ENCODE results near the gene PRRC2C.

Gene PRRC2C

DNA sequence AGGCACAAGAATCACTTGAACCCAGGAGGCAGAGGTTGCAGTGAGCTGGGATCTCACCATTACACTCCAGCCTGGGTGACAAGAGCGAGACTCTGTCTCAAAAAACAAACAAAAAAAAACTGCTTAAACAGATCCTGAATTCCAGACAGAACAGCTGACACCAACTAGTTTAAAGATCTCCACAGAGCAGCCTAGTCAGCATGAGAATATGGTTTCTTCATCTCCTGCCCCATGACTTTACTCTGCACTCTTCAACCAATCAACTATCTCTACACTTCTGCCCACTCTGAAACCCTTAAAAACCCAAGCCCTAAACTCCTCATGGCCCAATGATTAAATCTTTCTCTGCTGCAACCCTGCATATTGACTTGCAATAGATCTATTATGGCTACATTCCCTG, 7.5 kb upstream of the PRRC2C start:
- Mint-ChIP-seq H3K36me3 (ENCODE audit: insufficient read depth) (peaks cover 3% of the 10 kb centered on the region), H3K4me1 (no peaks in the 10 kb centered on the region), H3K9me3 (no peaks in the 10 kb centered on the region), H3K27me3 (no peaks in the 10 kb centered on the region), H3K4me3 (no peak overlapping the region), H3K27ac (ENCODE audit: low read depth) (no peak overlapping the region)
- no peak for ATAC-seq (replicated peaks; ENCODE audit: extremely low read depth, poor library complexity, severe bottlenecking)
- no peak for DNase-seq (ENCODE audit: low spot score in 2 of 2)

DNA sequence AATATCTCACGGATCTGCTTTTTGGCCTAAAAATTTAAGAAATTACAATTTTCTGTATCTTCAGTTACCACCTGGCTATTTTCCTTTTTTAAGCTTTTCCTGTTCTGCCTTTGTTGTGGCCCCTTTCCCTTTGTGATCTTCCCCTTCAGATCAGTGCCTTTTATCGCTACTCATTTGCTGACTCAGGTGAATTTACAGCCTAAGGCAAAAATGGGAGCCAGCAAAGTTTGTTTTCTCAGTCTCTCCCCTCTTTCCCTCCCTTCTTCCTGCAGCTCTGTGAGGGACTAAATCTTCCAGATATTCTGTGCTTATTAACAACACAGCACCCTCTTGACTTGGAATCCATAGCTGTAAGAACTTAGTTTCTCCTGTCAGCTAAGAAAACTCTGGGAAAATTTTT, 5.3 kb upstream of the PRRC2C start:
- Mint-ChIP-seq H3K36me3 (ENCODE audit: insufficient read depth) (peaks cover 4% of the 10 kb centered on the region), H3K27me3 (no peaks in the 10 kb centered on the region), H3K4me3 (no peak overlapping the region), H3K27ac (ENCODE audit: low read depth) (no peak overlapping the region), H3K4me1 (peaks cover 7% of the 10 kb centered on the region), H3K9me3 (no peaks in the 10 kb centered on the region)
- DNase-seq (ENCODE audit: low spot score in 2 of 2) = no peak
- no peak for ATAC-seq (replicated peaks; ENCODE audit: extremely low read depth, poor library complexity, severe bottlenecking)

DNA sequence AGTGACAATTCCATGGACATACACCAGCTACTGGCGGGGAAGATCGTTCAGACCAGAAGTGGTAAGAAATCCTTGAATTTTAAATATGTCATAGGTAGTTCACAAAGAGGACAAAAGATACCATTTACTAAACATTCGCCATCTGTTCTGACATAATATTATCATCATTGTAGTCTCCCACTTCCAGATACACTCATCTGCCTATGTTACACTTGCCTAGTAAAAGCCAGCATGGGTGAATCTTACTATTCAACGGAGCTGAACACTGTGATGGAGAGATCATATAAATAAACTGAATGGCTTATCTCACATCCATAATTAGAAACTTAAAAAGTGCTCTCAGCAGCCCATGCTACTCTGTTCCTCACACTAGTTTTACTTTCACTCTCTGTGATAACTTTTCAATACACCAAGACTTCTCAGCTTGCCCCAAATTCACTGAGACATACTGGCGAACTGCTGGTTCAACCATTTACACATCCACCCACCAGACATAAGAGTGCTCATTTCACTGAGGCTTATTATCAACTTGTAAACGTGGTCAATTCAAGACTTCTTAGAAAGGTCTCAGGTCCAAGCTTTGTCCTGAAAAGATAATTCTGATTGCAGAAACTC, 463 bp upstream of the PRRC2C start:
- peak; percentile 49 for ATAC-seq (replicated peaks; ENCODE audit: extremely low read depth, poor library complexity, severe bottlenecking)
- H3K27ac Mint-ChIP-seq (ENCODE audit: low read depth) = peak overlapping the region; percentile 95
- no peaks in the 10 kb centered on the region for H3K9me3 Mint-ChIP-seq
- DNase-seq (ENCODE audit: low spot score in 2 of 2) = no peak
- peak overlapping the region; percentile 91 for H3K4me3 Mint-ChIP-seq
- H3K27me3 Mint-ChIP-seq = no peaks in the 10 kb centered on the region
- peaks cover 33% of the 10 kb centered on the region for H3K36me3 Mint-ChIP-seq (ENCODE audit: insufficient read depth)
- peaks cover 44% of the 10 kb centered on the region for H3K4me1 Mint-ChIP-seq

DNA sequence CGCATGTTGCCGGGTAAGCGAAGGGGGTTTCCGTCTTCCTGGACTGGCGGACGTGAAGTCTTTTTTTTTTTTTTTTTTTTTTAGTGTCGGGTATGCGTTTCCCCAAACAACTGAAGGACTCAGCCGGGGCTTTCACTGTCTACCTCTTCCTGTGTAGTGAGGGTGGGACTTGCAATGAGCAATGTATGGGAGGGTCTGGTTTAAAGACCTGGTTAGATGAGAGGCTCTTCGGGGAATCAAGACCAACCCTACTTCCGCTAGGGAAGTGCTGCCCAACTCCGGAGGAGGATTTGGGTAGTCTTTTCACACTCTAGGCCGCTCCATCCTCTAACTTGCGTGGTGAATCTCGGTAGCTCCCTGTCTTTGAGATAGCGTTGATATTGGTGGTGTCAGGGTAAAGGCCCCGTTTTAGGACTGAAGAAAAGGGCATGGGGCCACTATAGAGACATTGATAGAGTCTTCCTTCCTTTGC, 754 bp downstream of the PRRC2C start:
- H3K27ac Mint-ChIP-seq (ENCODE audit: low read depth) = peak overlapping the region; percentile 95
- DNase-seq (ENCODE audit: low spot score in 2 of 2) (peak in 1 of 2 donors; percentile 82), ATAC-seq (replicated peaks; ENCODE audit: extremely low read depth, poor library complexity, severe bottlenecking) (peak; percentile 68)
- no peaks in the 10 kb centered on the region for H3K27me3 Mint-ChIP-seq
- no peaks in the 10 kb centered on the region for H3K9me3 Mint-ChIP-seq
- H3K36me3 Mint-ChIP-seq (ENCODE audit: insufficient read depth) = peaks cover 39% of the 10 kb centered on the region
- peaks cover 53% of the 10 kb centered on the region for H3K4me1 Mint-ChIP-seq
- peak overlapping the region; percentile 91 for H3K4me3 Mint-ChIP-seq

DNA sequence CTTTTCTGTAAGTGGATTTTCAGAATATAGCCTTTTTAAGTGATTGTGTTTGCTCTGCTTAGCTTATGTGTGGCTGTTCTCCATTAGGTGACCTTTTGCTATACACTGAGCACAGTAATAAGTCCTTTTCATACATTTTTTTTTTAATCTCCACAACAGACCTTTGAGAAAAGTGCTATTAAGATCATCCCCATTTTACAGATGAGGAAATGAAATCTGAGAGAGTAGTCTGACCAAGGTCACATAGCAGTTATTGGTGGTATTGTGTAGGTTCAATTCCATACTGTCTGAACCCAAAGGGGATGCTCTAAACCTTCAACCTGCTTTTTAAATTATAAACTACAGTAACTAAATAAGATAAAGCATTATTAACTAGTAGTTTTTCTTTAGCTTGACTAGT, 1.7 kb downstream of the PRRC2C start:
- Mint-ChIP-seq H3K9me3 (no peaks in the 10 kb centered on the region), H3K27me3 (no peaks in the 10 kb centered on the region), H3K4me1 (peaks cover 61% of the 10 kb centered on the region), H3K27ac (ENCODE audit: low read depth) (peak overlapping the region; percentile 95), H3K36me3 (ENCODE audit: insufficient read depth) (peaks cover 44% of the 10 kb centered on the region), H3K4me3 (peak overlapping the region; percentile 91)
- no peak for DNase-seq (ENCODE audit: low spot score in 2 of 2)
- no peak for ATAC-seq (replicated peaks; ENCODE audit: extremely low read depth, poor library complexity, severe bottlenecking)

DNA sequence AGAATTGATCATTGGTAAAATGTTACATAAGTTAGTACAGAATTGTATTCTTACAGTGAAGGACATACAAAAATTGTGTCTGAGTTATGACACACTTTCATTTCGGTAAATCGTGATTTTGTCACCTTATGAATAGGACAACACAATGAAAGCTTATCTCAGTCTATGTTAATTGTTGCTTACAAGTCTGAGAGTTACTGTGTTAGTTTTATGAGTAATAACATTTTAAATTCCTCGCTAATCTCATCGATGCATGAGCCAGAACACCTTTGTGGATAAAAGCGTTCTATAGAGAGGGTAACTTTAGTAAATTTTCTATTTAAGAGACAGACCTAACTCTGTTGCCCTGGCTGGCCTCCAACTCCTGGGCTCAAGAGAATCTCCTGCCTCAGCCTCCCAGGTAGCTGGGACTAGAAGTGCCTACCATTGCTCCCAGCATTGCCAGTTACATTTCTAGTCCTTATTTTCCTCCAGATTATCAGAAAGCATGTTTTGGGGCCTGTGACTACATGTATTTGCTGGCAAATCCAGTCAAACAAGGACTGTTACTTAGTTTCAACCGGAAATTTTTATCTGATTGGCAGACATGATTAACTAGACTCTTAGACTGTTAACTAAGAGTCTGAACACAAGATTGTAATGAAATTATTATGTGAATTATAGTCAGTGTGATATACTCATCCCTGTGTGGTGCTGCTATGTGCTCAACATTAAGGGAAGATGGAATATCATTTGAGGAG, 3.0 kb downstream of the PRRC2C start:
- Mint-ChIP-seq H3K27ac (ENCODE audit: low read depth) (peak overlapping the region; percentile 95), H3K9me3 (no peaks in the 10 kb centered on the region), H3K36me3 (ENCODE audit: insufficient read depth) (peaks cover 43% of the 10 kb centered on the region), H3K4me1 (peaks cover 74% of the 10 kb centered on the region), H3K4me3 (peak overlapping the region; percentile 91), H3K27me3 (no peaks in the 10 kb centered on the region)
- ATAC-seq (replicated peaks; ENCODE audit: extremely low read depth, poor library complexity, severe bottlenecking) = no peak
- no peak for DNase-seq (ENCODE audit: low spot score in 2 of 2)

DNA sequence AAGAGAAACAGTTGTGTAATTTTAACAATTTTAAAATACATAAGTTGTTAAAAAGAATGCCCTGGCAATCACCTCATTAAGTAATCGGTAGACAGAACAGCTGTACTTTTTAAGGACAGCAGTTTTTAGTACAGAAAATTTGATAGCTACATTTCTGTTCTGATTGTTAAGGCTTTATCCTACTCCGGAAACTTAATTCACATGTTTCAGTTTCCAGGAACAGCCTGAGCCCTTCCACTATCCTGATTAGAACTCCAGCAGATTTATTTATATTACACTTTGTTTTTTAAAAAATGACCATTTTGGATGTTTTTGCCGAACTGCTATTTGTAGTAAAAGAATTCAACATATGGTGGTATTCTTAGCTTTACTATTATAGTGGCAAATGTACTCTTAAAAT, 8.7 kb downstream of the PRRC2C start:
- Mint-ChIP-seq H3K36me3 (ENCODE audit: insufficient read depth) (peaks cover 28% of the 10 kb centered on the region), H3K27ac (ENCODE audit: low read depth) (no peak overlapping the region), H3K27me3 (no peaks in the 10 kb centered on the region), H3K9me3 (no peaks in the 10 kb centered on the region), H3K4me1 (peaks cover 81% of the 10 kb centered on the region), H3K4me3 (peak overlapping the region; percentile 46)
- ATAC-seq (replicated peaks; ENCODE audit: extremely low read depth, poor library complexity, severe bottlenecking) (no peak), DNase-seq (ENCODE audit: low spot score in 2 of 2) (no peak)

DNA sequence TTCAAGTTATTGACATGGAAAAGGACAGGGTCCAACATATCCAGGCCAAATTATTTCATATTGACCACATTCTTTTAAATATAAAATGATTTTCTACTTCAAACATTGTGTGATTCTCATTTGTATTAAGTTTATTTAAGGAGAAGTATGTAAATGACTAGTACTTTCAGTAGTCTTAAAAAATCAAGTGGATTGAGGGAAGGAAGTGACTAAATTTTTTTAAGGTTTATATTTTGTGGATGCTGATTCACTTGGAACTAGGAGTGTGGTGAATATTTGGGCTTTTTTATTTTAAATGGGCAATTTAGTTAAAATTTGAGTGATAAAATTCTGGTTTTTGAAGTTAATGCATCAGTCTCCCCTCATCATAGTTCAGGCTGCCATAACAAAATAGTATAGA, 10.1 kb downstream of the PRRC2C start:
- Mint-ChIP-seq H3K4me1 (peaks cover 82% of the 10 kb centered on the region), H3K36me3 (ENCODE audit: insufficient read depth) (peaks cover 22% of the 10 kb centered on the region), H3K4me3 (peak overlapping the region; percentile 45), H3K27ac (ENCODE audit: low read depth) (peak overlapping the region; percentile 41), H3K9me3 (no peaks in the 10 kb centered on the region), H3K27me3 (no peaks in the 10 kb centered on the region)
- ATAC-seq (replicated peaks; ENCODE audit: extremely low read depth, poor library complexity, severe bottlenecking) (no peak), DNase-seq (ENCODE audit: low spot score in 2 of 2) (no peak)

DNA sequence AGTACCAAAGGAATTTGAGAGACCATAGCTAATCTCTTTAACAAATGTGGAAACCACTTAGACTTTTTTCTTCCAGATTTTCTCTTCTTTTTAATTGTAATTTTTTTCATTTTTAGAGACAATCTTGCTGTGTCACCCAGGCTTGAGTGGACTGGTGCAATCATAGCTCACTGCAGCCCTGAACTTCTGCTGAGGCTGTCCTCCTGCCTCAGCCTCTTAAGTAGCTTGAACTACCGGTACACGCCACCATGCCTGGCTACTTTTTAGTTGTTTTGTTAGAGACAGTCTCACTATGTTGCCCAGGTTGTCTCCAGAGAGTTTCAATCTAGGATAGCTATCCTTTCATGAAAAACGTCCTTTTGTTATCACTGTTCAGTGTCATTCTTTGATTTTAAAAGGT, 15.0 kb downstream of the PRRC2C start:
- H3K9me3 Mint-ChIP-seq = no peaks in the 10 kb centered on the region
- peak overlapping the region; percentile 47 for H3K27ac Mint-ChIP-seq (ENCODE audit: low read depth)
- DNase-seq (ENCODE audit: low spot score in 2 of 2) (no peak), ATAC-seq (replicated peaks; ENCODE audit: extremely low read depth, poor library complexity, severe bottlenecking) (no peak)
- peaks cover 21% of the 10 kb centered on the region for H3K36me3 Mint-ChIP-seq (ENCODE audit: insufficient read depth)
- peaks cover 88% of the 10 kb centered on the region for H3K4me1 Mint-ChIP-seq
- no peaks in the 10 kb centered on the region for H3K27me3 Mint-ChIP-seq
- no peak overlapping the region for H3K4me3 Mint-ChIP-seq

DNA sequence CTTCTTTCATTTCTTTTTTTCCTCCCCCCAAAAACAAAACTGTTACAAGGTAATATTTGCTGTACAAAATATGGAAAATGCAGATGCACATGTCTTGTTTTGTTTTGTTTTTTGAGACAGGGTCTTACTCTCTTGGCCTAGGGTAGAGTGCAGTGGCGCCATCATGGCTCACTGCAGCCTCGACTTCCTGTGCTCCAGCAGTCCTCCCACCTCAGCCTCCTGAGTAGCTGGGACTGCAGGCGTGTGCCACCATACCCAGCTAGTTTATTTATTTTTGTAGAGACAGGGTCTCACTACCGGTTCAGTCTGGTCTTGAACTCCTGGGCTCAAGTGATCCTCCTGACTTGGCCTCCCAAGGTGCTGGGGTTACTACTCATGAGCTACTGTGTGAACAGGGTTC, 15.5 kb downstream of the PRRC2C start:
- ATAC-seq (replicated peaks; ENCODE audit: extremely low read depth, poor library complexity, severe bottlenecking) (no peak), DNase-seq (ENCODE audit: low spot score in 2 of 2) (no peak)
- Mint-ChIP-seq H3K4me3 (no peak overlapping the region), H3K27me3 (no peaks in the 10 kb centered on the region), H3K4me1 (peaks cover 88% of the 10 kb centered on the region), H3K36me3 (ENCODE audit: insufficient read depth) (peaks cover 21% of the 10 kb centered on the region), H3K9me3 (no peaks in the 10 kb centered on the region), H3K27ac (ENCODE audit: low read depth) (peak overlapping the region; percentile 47)

DNA sequence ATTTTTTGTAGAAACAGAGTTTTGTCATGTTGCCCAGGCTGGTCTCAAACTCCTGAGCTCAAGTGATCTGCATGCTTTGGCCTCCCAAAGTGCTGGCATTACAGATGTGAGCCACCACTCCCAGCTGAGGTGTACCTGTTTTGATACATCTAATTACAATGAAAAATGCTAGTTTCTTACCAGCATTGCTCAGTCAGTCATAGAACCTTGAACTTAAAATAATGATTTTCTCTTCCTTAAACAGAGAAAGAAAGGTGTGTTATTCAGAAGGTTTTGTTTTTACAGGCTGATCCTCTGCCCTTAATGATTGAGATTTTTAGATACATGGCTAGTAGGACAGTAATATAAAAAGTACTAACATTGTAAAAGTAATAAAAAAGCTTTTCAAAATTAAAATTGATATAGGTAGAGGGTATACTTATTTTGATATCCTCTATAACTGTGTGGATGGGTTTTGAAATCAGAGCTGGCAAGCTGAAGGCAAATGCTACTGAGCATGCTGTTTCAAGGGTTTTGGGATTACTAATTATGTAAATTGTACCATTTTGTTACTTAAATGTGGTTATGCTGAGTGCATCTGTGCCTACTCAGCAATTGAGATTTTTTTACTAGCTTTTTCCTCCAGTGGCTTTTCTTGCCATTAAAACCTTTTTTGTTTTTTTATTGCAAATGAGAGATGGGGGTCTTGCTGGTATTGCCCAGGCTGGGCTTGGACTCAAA, 16.1 kb downstream of the PRRC2C start:
- ATAC-seq (replicated peaks; ENCODE audit: extremely low read depth, poor library complexity, severe bottlenecking) (no peak), DNase-seq (ENCODE audit: low spot score in 2 of 2) (no peak)
- Mint-ChIP-seq H3K4me1 (peaks cover 88% of the 10 kb centered on the region), H3K27ac (ENCODE audit: low read depth) (peak overlapping the region; percentile 47), H3K36me3 (ENCODE audit: insufficient read depth) (peaks cover 24% of the 10 kb centered on the region), H3K9me3 (no peaks in the 10 kb centered on the region), H3K4me3 (no peak overlapping the region), H3K27me3 (no peaks in the 10 kb centered on the region)

DNA sequence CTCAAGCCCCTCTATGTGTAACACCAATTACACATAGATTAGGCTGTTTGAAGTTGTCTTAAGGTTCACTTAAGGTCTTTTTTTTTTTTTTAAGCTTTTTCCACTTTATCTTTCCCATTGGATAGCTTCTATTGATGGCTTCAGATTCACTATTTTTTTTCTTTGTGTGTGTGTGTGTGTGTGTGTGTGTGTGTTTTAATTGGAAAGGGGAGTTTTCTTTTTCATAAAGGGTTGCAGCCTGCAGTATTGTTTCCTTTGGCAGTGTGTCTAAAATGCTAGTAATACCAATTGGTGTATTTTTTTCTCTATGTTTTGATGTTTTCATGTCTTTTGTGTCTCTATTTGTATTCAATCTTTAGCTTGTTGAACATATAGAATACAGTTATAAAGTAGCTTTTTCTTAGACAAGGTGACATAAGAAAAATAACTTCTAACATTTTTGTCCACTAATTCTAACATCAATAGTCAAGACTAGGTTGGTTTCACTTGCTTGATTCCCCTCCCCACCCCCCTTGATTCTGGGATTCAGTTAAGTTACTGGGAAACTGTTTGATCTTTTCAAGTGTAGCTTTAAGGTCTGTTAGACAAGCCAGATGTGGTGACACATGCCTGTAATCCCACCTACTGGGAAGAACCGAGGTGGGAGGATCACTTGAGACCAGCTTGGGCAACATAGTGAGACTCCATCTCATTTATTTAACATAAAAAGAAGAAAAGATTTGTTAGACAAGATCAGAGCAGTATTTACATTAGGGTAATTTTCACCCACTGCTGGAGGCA, 21.4 kb downstream of the PRRC2C start:
- peak overlapping the region; percentile 52 for H3K4me3 Mint-ChIP-seq
- peak overlapping the region; percentile 80 for H3K27ac Mint-ChIP-seq (ENCODE audit: low read depth)
- peaks cover 26% of the 10 kb centered on the region for H3K36me3 Mint-ChIP-seq (ENCODE audit: insufficient read depth)
- H3K4me1 Mint-ChIP-seq = peaks cover 95% of the 10 kb centered on the region
- H3K9me3 Mint-ChIP-seq = no peaks in the 10 kb centered on the region
- no peaks in the 10 kb centered on the region for H3K27me3 Mint-ChIP-seq
- ATAC-seq (replicated peaks; ENCODE audit: extremely low read depth, poor library complexity, severe bottlenecking) (peak; percentile 9), DNase-seq (ENCODE audit: low spot score in 2 of 2) (no peak)

Measured in central memory CD8-positive, alpha-beta T cell (primary cell).